ENCODE results near the gene SBK2.

The SBK2 gene

GRCh38 chr19:55554302-55554701 is 17.4 kb upstream of the SBK2 start:
- DNase-seq (ENCODE audit: low read depth): no peak

GRCh38 chr19:55553217-55554182 is 16.6 kb upstream of the SBK2 start:
- no peak for DNase-seq (ENCODE audit: low read depth)

- DNase-seq (ENCODE audit: low read depth): no peak
Observed at GRCh38 chr19:55552620-55553019, 15.7 kb upstream of the SBK2 start.

GRCh38 chr19:55552206-55552605 is 15.3 kb upstream of the SBK2 start:
- no peak for DNase-seq (ENCODE audit: low read depth)

GRCh38 chr19:55550321-55550650 is 13.4 kb upstream of the SBK2 start:
- no peak for DNase-seq (ENCODE audit: low read depth)

GRCh38 chr19:55549500-55550320 is 12.8 kb upstream of the SBK2 start:
- DNase-seq (ENCODE audit: low read depth): no peak

GRCh38 chr19:55546822-55547614 is 10.1 kb upstream of the SBK2 start:
- DNase-seq (ENCODE audit: low read depth): no peak

- DNase-seq (ENCODE audit: low read depth): no peak
Observed at GRCh38 chr19:55546011-55546410, 9.1 kb upstream of the SBK2 start.

GRCh38 chr19:55545443-55545842 is 8.5 kb upstream of the SBK2 start, which contains the start of gene SBK3:
SBK3 (minus strand) TSS chr19:55545543; CDS start chr19:55545543, 0 bp downstream.
- DNase-seq (ENCODE audit: low read depth): no peak

GRCh38 chr19:55544776-55545439 is 8.0 kb upstream of the SBK2 start:
- no peak for DNase-seq (ENCODE audit: low read depth)

- no peak for DNase-seq (ENCODE audit: low read depth)
Observed at GRCh38 chr19:55544014-55544413, 7.1 kb upstream of the SBK2 start.

- DNase-seq (ENCODE audit: low read depth): no peak
Observed at GRCh38 chr19:55543567-55543966, 6.6 kb upstream of the SBK2 start.

GRCh38 chr19:55542292-55542855 is 5.4 kb upstream of the SBK2 start:
- no peak for DNase-seq (ENCODE audit: low read depth)

GRCh38 chr19:55541091-55541490 is 4.2 kb upstream of the SBK2 start:
- DNase-seq (ENCODE audit: low read depth): no peak

- no peak for DNase-seq (ENCODE audit: low read depth)
Observed at GRCh38 chr19:55540619-55541018, 3.7 kb upstream of the SBK2 start.

GRCh38 chr19:55539090-55539984 is 2.4 kb upstream of the SBK2 start:
- no peak for DNase-seq (ENCODE audit: low read depth)

GRCh38 chr19:55538132-55538531 is 1.2 kb upstream of the SBK2 start:
- no peak for DNase-seq (ENCODE audit: low read depth)

GRCh38 chr19:55537741-55538111 is 793 bp upstream of the SBK2 start:
- no peak for DNase-seq (ENCODE audit: low read depth)

- DNase-seq (ENCODE audit: low read depth): no peak
Observed at GRCh38 chr19:55536366-55536765, 567 bp downstream of the SBK2 start.

- DNase-seq (ENCODE audit: low read depth): no peak
Observed at GRCh38 chr19:55535965-55536350, 975 bp downstream of the SBK2 start.
